HG02938 (cell line): Measurements from ENCODE around the gene PURA.

Experiments used
- ATAC-seq: cut with Tn5 transposase; IDR thresholded peaks from one replicate; pipeline ENCODE4 v1.9.1; 2021; ENCODE audit warnings: mild to moderate bottlenecking, moderate library complexity; ENCODE audit not compliant: unreplicated experiment

The PURA gene

GRCh38 chr5:140113699-140114263 lies at the start of gene PURA:
Gene PURA (plus strand): TSS chr5:140114109. CDS start chr5:140114182, 73 bp downstream.
- ATAC-seq = peak; percentile 86

GRCh38 chr5:140072812-140073211 lies 41.1 kb upstream of the PURA start:
- ATAC-seq = no peak

- ATAC-seq = no peak
Measured at GRCh38 chr5:140073296-140073695, 40.6 kb upstream of the PURA start.

- ATAC-seq = no peak
Measured at GRCh38 chr5:140075371-140075770, 38.5 kb upstream of the PURA start.

- ATAC-seq = no peak
Measured at GRCh38 chr5:140076142-140076541, 37.8 kb upstream of the PURA start.

GRCh38 chr5:140076788-140077187 lies 37.1 kb upstream of the PURA start:
- no peak for ATAC-seq

- no peak for ATAC-seq
Measured at GRCh38 chr5:140083120-140083519, 30.8 kb upstream of the PURA start.

GRCh38 chr5:140083650-140084049 lies 30.3 kb upstream of the PURA start:
- ATAC-seq = no peak

GRCh38 chr5:140084541-140084940 lies 29.4 kb upstream of the PURA start:
- ATAC-seq = no peak

GRCh38 chr5:140090251-140090650 lies 23.7 kb upstream of the PURA start:
- ATAC-seq = no peak

GRCh38 chr5:140093179-140093578 lies 20.7 kb upstream of the PURA start:
- no peak for ATAC-seq

GRCh38 chr5:140093866-140094265 lies 20.0 kb upstream of the PURA start:
- ATAC-seq = no peak

GRCh38 chr5:140094889-140095288 lies 19.0 kb upstream of the PURA start:
- ATAC-seq = no peak

- no peak for ATAC-seq
Measured at GRCh38 chr5:140101179-140101578, 12.7 kb upstream of the PURA start.

GRCh38 chr5:140103154-140103553 lies 10.8 kb upstream of the PURA start:
- no peak for ATAC-seq

GRCh38 chr5:140104100-140104499 lies 9.8 kb upstream of the PURA start:
- ATAC-seq = no peak

- no peak for ATAC-seq
Measured at GRCh38 chr5:140106101-140106500, 7.8 kb upstream of the PURA start.

- ATAC-seq = no peak
Measured at GRCh38 chr5:140106805-140107311, 7.1 kb upstream of the PURA start.

GRCh38 chr5:140107312-140108092 lies 6.4 kb upstream of the PURA start:
- peak; percentile 90 for ATAC-seq

- peak; percentile 5 for ATAC-seq
Measured at GRCh38 chr5:140108093-140109017, 5.6 kb upstream of the PURA start.

- ATAC-seq = no peak
Measured at GRCh38 chr5:140109018-140109758, 4.7 kb upstream of the PURA start.
